NCI-H2227 (cell line): ENCODE data around the gene RAB26.
"Not testable (repeated sequence)": the region's sequence is repeated elsewhere in the genome, so short reads cannot be mapped to it uniquely, and the experiment has no call there.

Experiments used
- DNase-seq: peaks from one replicate; lab custom pipeline; 2025; ENCODE audit not compliant: unreplicated experiment; lab: John Stamatoyannopoulos, UW

The RAB26 gene

DNA sequence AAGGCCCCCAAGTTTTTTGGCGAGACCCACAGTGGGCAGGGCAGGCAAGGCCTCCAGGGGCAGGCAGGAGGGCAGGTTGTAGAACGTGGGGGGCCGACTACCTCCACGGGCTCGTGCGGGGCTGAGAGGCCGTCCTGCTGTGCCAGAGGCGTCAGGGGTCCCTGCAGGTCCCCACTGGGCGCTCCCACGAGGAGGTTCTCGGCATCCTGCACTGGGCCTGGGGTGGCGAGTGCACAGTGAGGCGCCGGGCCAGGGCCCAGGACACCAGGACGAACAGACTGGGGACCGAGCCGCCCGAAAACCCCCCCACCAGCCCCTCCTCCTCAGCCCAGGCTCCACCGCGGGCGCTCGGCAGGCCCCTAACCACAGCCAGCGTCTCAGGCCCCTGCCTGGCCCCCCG is 32.0 kb upstream of the RAB26 start:
- DNase-seq, result not testable (repeated sequence)

DNA sequence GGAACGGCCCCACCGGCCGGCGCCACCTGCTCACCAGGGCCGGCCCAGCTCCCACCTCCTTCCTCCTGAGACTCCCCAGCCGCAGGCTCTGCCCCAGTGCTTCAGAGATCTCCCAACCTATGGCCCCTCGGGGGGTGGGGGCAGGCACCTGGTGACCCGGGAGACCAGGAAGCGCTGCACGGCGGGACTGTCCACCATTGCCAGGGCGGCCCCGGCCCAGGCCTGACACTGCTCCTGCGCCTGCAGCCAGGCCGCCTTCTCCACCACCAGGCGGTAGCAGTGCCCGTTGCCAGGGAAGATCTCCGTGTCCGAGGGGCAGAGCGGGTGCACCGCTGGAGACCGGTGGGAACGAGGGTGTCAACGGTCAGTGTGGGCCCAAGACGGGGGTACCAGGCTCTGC is 31.1 kb upstream of the RAB26 start:
- not testable (repeated sequence) for DNase-seq

DNA sequence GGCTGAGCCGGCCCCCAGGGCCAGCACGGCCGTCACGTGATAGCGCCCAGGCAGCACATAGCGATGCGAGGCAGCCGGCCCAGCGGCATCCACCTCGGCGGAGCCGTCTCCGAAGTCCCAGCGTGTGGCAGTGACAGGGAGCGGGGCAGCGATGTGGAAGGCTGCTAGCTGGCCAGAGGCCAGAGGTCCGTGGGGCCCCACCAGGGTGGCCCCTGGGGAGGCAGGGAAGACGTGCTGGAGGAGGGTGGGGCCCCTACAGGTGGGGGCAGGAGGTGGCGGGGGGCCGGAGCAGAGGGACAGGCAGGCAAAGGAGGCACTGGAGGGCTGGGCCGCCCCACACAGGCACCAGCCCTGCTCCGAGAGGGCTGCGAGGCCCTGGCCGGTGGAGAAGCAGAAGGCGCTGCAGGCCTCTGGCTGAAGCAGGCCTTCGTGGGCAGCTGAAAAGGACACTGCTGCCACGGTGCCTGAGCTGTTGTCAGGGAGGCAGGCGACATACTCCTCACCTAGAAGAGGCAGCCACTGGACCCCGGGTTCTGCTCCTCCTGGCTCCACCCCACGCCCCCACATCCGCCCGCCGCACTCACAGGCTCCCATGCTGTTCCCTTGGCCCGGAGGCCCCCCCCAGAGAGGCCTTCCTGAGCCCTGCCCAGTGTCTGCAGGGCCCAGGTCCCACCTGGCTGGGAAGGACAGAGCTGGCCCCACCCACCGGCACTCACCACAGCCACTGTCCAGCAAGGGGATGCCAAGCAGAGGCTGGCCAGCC is 30.3 kb upstream of the RAB26 start:
- DNase-seq, result not testable (repeated sequence)

DNA sequence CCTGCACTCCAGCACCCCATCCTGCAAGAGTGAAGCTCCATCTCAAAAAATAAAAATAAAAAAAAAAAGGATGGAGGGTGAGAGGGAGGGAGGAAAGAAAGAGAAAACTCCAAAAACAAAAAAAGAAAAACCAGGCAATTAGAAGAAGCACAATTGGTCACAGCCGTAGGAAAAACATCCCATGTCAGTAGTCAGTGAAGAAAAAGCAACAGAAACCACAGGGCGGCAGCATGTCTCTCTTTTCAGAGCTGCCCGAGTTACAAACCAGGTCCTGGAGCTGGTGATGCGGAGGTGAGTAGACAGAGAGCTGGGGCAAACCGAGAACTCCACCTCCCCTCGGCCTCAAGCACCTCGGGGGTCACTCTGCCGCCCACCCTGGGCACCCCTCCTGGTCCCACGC is 27.1 kb upstream of the RAB26 start:
- DNase-seq, result peak; percentile 61

DNA sequence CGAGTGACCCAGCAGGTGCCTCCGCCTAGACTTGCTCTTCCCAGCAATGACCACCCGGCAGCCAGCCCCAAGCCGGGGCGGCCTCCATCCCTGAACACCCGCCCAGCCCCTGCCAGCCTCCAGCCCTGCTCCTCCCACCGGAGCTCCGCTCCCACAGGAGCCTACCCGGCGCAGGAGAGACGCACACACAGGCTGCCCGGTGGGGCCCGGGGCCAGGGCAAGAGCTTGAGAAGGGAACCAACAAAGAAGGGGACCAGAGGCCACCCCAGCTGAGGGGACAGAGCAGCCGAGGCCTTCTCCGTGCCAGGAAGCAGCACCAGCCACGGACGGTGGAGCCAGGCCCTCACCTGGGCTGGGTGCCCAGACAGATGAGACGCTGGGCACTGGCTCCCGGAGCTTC is 26.6 kb upstream of the RAB26 start:
- DNase-seq, result peak; percentile 34

DNA sequence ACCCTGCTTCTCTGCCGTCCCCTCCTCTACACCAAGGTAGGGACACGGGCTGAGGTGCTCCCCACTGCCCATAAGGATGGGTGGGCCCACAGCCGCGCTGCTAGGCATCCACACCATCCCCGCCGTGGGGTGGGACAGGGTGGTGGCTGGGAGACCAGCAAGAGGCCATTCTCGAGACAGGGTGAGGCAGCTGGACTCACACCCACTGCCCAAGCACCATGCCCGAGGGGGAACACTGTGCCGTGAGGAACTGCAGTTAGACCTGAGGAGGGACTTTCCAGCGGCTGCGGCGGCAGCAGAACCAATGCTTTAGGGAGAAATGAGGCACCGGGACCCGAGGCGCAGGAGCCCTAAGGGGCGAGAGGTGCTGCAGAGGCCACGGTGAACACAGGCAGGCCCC is 26.0 kb upstream of the RAB26 start:
- DNase-seq, result no peak

DNA sequence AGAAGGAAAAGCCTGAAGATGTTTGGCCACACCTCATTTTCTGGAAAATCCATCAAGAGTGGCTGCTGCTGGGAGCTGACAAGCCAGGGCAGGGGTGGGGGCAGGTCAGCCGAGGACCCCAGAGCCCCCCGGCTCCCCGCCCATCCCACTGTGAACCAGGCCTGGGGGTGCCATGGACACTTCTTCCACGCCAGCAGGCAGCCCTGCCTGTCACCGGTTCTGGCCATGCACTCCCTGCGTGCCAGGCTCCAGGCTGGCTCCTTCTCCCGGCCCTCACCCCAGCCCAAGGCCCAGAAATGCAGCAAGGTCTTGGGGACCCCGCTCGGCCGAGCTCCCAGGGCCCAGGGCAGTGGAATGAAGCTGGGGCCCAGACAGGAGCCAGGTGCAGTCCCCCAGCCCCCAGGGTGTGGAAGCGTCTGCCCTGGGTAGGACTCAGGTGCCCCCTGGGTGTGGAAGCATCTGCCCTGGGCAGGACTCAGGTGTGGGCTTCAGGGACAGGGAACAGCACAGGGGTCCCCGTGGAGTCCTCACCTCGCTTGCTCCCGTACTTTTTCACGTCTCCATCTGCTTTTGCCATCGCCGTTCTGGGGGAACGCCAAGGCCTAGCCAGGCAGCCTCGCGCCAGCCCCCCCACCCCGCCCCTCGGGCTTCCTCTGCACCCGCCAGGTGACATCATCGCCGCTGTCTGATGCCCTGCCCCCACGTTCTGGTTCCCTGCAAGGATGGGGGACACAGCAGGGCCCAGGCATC is 25.3 kb upstream of the RAB26 start:
- not testable (repeated sequence) for DNase-seq

DNA sequence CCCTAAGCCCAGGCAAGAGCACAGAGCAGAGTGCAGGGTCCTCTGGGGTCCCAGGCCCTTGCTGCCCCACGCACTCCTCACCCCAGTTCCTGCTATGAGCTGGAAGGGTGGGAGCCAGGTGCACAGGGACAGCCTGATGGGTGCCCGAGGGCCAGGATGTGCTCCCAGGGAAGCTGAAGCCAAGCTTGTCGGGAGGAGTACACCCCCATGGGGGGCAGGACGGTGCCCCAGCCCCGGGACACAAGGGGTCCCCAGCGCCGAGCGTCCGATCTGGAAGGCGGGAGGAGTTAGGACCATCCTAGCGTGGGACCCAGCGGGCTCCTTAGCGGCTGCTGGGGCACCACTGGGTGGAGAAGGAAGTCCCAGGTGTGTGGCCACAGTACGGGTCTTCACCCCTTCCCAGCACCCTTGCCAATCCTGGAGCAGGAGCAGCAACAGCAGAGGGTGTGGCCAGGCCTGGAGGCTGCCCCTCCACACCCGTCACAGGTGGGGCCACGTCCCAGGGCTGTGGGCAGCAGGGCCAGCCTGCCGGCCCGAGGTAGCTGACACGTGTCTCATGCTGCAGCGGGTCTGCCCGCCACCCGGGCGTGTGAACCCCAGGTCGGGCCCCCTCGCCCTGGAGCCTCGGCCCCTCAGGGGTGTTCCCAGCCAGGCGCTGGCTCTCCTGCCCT is 24.6 kb upstream of the RAB26 start:
- not testable (repeated sequence) for DNase-seq

DNA sequence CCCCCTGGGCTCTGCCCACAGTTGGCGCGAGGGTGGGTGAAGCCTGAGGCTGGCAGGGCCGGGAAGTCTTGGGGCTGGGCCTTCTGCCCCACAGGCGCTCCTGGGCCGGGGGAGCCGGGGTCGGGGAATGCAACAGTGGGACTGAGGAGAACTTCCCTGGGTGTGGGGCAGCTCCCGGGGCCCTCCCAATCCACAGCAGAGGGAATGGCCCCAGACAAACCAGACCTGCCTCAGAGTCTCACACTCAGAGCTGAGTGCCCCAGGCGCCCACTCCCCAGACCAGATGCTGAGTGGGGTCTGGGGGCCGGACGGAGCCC is 24.1 kb upstream of the RAB26 start:
- not testable (repeated sequence) for DNase-seq

DNA sequence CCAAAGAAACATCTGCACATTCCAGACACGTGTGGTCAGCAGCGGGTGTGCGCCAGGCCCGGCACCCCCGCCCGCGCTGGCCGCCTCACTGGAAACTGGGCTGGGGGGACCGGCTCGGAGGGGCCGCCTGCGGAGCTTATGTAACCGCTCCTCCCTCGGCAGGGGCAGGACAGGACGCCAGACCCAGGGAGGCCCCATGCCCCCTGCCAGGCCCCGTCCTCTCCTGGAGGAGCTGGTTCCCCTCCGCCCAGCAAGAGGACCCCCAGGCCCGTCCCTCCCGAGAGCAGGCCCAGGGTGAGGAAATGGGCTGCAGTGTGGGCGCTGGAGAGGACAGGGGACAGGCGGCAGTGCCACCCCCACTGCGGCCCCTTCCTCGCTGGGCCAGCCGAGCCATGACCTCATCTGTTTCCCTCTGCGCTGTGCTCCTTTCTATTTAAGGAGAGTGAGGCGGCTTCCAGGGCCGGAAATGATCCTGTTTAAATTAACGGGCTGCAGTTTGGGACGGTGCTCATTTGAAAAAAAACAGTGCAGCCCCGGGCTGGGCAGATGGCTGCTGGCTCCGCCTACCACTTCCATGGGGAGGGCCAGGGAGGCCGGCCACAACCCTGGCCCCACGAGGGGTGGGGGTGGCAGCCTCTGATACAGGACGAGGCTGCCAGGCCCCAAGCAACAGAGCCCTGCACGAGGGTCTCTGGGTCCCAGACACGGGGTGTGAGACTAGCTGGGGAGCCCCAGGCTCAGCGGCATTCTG is 23.6 kb upstream of the RAB26 start:
- peak; percentile 38 for DNase-seq

DNA sequence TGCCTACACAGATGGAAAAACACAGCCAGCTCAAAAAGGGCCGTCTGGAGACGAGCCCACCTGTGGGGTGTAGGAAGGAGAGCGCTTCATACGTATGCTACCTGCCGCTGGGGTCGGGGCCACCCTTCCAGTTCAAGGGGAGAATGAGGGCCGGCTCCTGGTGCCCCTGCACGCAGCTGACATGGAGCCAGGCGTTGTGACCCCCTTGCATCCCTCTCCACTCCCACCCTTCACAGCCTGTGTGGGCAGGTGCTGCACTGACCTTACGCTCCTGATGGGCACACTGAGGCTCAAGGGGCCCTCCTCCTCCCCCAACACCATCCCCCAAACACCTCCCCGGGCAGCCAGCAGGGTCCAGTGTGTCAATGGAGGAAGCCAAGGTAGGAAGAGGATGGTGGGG is 22.8 kb upstream of the RAB26 start:
- not testable (repeated sequence) for DNase-seq

DNA sequence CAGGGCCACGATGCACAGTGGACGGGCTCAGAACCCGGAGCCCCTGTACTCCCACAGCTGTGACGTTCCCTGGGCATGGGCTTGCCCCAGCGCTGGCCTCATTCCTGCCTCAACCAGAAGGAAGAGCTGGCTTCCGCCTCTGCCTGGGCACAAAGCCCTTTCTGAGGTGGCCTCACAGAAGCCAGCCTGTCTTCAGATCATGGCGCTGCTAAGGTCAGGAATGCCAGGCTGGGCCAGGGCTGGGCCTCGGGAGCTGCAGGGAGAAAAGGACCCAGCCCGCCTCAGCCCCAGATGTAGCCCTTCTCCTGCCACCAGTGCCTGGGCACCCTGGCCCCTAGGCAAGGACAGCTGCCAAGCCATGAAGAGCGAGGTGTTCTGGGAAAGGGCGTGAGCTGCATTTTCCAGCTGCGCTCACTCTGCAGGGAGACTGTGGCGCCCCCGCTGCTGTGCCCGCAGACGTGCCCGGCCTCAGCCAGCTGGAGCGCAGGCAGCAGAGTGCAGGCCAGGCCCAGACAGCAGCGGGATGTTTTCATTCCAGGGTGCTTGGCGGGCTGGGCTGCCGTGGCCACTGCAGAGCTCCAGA is 22.2 kb upstream of the RAB26 start:
- DNase-seq, result not testable (repeated sequence)

DNA sequence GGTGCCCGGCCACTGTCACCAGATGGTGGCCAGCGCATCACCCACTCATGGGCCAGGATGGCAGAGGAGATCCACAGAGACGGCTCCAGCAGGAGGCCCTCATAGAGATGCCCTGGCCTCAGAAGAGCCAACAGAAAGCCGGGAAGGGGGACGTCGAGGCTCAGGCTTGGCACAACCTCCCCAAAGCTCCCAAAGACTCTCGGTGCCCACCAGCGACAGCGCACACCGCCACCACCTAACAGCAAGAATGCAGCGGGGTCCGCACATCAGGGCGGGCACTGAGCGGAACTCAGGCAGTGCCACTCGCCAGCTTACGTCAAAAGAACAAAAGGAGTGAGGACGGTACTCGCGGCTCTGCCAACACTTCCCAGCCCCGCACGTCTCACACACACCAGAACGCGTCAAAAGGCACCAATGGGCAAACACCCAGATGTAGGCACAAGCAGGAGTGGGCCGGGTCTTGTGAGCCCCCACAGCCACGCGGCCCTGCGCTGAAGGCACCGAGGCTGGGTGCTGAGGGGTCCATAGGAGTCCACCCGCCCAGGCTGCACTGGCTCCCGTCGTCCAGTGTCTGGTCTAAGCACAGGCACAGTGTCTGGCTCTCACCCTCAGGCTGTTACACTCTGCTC is 21.4 kb upstream of the RAB26 start:
- not testable (repeated sequence) for DNase-seq

DNA sequence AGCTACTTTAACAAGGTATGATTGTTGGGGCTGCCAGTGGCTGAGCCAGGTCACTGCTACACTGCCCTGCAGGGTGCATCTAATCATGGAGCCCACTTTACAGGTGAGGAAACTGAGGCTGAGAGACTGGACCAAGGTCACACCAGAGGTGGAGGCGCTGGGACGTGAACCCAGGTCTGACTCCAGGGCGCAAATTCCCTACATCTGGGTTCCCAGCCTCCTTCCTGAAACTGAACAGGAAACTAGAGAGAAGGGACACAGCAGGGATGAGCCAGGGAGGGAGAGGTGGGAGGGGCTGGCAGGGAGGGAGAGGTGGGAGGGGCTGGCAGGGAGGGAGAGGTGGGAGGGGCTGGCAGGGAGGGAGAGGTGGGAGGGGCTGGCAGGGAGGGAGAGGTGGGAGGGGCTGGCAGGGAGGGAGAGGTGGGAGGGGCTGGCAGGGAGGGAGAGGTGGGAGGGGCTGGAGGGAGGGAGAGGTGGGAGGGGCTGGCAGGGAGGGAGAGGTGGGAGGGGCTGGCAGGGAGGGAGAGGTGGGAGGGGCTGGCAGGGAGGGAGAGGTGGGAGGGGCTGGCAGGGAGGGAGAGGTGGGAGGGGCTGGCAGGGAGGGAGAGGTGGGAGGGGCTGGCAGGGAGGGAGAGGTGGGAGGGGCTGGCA is 20.7 kb upstream of the RAB26 start:
- peak; percentile 47 for DNase-seq

DNA sequence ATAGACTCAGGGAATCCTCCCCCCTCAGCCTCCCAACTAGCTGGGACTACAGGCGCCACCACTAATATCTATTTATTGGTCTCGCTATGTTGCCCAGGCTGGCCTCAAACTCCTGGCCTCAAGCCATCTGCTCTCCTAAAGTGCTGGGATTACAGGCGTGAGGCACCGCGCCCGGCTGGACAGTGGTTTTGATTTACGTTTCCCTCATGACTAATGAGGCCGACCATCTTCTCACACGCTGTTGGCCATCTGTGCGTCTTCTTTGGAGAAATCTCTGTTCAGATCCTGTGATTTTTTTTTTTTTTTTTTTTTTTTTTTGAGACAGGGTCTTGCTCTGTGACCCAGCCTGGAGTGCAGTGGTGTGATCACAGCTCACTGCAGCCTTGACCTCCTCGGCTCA is 19.2 kb upstream of the RAB26 start:
- not testable (repeated sequence) for DNase-seq

DNA sequence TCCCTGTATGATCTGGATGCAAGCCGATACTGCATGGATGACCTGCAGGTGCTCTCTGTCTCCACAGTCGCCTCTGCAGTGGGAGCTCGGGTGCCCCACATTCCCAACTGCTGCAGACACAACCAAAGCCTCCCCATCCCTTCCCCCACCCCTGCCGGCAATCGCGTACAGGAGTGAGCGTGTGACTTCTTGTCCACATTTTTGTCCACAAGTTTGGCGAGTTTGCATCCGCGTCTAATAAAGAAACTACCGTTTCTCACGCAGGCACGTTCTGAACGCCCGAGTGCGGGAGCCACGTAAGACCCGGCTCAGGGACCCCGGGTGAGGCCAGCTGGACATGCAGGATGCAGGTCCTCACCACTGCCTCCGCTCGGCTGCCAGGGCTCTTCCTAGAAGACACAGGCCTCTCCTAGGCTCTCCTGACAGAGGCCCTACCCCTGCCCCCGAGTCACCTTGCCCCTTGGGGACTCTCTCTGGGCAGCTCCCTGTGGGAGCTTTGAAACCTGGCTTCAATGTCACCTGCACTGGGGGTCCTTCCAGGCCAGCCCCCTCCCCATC is 18.5 kb upstream of the RAB26 start:
- DNase-seq, result not testable (repeated sequence)

DNA sequence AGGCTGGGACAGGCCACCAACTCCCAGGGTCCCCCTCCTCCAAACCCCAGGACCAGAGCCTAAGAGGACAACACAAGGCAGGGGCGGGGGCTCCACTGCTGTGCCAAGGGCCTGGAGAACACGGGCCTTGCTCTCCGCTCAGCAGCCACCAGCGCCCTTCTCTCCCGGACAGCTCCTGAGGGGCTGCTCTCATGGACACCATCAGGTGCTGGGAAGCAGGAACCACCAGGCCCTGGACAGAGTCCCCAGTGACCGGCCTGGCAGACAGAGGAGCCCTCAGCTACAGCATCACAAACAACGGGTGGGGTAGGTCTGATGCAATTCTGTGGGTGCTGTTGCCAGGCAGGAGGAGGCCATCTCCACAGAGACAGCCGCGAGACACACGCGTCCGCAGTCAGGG is 14.6 kb upstream of the RAB26 start:
- not testable (repeated sequence) for DNase-seq

DNA sequence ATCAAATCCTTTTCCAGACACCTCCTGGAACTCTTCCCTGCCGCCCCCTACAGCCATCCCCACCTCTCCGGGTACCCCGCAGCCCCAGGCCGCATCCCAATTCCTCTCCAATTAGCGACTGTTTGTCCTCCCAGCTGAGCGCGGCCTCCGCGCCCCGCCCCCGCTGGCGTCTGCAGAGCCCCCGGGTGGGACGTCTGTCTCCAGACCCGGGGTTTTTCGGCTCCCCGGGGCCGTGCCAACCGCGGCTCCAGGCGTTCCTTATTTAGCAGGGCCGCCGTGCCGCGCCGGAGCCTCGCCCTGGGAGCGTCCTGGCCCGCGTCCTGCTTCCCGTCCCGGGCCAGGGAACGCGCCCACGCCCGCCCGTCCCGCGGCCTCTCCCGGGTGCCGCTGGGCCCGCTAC is 13.4 kb upstream of the RAB26 start:
- DNase-seq, result peak; percentile 28

DNA sequence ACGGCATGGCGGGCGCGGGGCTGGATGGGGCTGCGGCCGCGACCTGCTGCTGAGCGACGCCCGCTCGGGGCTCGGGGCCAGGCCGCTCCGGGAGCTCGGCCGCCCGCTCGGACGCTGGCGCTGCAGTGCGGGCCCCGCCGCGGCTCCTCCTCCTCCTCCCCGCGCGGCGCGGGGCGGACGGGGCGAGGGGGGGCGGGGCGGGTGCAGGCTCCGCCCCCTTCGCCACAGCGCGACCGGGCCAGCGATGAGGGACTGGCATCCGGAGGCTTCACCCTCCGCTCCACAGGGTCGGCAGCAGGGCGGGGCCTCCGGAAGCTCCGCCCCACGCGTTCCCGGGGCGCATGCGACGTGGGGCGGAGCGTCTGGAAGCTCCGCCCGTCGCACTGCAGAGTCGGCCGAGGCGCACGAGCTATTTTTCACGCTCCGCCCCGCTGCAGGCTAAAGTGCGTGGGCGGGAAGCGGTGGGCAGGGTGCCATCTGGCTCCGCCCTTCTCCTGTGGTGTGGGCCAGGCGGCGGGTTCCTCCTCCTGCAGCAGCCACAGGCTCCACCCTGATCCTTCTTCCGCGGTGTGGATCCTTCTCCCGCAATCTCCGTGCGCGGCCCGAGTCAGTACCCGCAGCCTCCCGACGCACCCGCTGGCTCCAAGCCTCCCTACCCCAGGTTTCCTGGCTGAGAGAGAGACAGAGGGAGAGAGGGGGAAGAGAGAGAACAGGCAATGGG is 12.5 kb upstream of the RAB26 start, which contains the start of gene PKD1:
Gene PKD1 (minus strand): TSS at position 129 of the 721 bp plus-strand sequence. CDS start 209 bp downstream, outside the sequence.
- DNase-seq, result peak; percentile 94
